Breast epithelium (tissue), 3 donors: ENCODE results near the gene FAS.

Source experiments
- POLR2A ChIP-seq: fragments of 450-650 bp; IDR thresholded peaks from one replicate; pipeline ENCODE4 v1.6.1; 2016; ENCODE audit warnings: antibody characterized with exemption, mild to moderate bottlenecking, moderate library complexity
- TF ChIP-seq, protein P1 (sequence below), 3 donors: fragments of 450-650 bp; IDR thresholded peaks; one replicate each; pipeline ENCODE4 v1.5.1; 2016 to 2017; ENCODE audit warnings: antibody characterized with exemption in 3 of 3, mild to moderate bottlenecking in 3 of 3, moderate library complexity in 3 of 3

DNA sequence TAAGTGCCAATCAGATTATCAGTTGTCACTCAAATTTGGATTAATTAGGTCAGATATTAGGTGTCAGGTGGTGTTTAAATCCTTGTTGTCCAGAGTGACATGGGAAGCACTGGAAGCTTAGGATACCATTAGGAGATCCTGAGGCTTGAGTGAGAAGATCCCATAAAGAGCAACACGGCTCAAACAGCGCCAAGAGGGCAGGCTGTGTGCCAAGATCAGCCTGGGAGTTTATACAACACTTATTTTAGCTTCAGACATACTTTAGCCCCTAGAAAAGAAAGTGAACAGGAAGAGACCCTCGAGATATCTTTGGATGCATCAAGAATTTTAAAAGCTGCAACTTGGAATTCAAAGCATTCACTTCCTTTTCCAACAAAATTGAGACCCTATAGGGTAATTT lies 23.8 kb upstream of the FAS start:
- TF ChIP-seq, protein P1, sequence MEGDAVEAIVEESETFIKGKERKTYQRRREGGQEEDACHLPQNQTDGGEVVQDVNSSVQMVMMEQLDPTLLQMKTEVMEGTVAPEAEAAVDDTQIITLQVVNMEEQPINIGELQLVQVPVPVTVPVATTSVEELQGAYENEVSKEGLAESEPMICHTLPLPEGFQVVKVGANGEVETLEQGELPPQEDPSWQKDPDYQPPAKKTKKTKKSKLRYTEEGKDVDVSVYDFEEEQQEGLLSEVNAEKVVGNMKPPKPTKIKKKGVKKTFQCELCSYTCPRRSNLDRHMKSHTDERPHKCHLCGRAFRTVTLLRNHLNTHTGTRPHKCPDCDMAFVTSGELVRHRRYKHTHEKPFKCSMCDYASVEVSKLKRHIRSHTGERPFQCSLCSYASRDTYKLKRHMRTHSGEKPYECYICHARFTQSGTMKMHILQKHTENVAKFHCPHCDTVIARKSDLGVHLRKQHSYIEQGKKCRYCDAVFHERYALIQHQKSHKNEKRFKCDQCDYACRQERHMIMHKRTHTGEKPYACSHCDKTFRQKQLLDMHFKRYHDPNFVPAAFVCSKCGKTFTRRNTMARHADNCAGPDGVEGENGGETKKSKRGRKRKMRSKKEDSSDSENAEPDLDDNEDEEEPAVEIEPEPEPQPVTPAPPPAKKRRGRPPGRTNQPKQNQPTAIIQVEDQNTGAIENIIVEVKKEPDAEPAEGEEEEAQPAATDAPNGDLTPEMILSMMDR (IDR thresholded peaks at IDR 0.05): no peak
- TF ChIP-seq POLR2A: no peak
